GM08714 (cell line): Measurements from ENCODE around the gene IGSF9.

Source experiments
- H3K4me3 ChIP-seq: fragments of 200-500 bp; sonication (Bioruptor generic); 2 replicates; pipeline ENCODE4 v1.5.1; 2014; ENCODE audit warnings: mild to moderate bottlenecking, low read length, inconsistent platforms
- ZNF274 ChIP-seq: IDR thresholded peaks from 2 replicates; pipeline ENCODE4 v1.6.1; 2012; ENCODE audit warnings: mild to moderate bottlenecking, low read depth, low read length

Gene IGSF9

GRCh38 chr1:159960721-159961381 is 15.4 kb upstream of the IGSF9 start:
- no peak for TF ChIP-seq ZNF274
- H3K4me3 ChIP-seq, result no peak overlapping the region

DNA sequence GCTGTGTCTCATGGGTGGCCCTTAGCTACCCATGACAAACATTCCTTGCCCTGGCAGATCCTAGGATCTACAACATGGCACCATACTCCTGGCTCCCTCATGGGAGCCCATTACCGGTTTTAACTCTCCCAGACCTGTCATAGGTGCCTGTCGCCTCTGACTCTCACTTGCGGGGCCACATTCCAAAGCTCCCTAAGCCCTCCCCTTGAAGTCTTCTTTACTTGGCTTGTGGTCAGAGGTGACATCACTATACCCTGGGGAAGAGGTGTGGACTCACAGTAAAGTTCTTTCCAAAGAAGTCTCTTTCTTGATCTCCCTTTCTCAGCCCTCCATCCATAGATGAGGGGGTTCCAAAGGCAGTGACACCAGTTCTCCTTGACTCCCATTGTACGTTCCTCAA is 14.0 kb upstream of the IGSF9 start:
- no peak for TF ChIP-seq ZNF274
- H3K4me3 ChIP-seq, result no peak overlapping the region

- H3K4me3 ChIP-seq, result no peak overlapping the region
- TF ChIP-seq ZNF274, result no peak
Observed at GRCh38 chr1:159958719-159959380, 13.4 kb upstream of the IGSF9 start.

DNA sequence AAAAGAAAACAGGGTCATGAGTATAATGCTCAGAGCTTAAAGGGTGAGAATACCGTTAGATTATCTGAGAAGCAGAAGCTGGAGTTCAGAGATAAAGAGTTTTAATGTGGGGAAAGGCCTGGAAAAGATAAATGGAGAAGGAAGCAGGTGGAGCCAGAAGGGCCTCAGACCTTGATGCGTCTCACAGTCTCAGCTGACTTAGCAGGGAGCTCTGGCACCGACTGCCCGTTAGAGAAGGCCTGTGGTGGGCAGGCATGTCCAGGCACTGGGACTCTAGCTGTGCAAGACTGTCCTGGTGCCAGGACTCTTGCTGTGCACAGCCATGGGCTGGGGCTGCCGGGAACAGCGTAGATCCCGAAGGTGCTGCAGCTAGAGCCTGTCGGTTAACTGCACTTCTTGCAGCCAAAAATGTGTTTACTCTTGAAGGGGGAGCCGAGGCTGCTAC is 12.4 kb upstream of the IGSF9 start:
- no peak for TF ChIP-seq ZNF274
- H3K4me3 ChIP-seq, result no peak overlapping the region

DNA sequence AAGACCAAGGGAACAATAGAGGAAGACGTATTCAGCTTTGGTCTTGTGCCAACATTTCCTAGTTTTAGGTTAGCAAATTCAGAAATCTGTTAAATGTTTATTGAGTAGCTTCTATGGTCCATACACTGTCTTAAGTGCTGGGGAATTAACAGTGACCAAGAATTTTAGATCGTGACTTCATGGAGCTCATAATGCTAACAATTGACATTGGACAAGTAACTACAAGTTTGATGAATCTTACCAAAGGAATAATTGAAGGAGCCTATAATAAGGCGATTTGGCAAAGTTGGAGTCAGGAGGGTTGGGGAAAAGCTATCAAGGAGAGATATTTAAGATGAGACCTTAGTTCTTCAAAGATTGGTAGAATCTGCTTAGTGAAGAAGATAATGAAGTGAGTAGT is 10.0 kb upstream of the IGSF9 start:
- H3K4me3 ChIP-seq, result no peak overlapping the region
- no peak for TF ChIP-seq ZNF274

- no peak for TF ChIP-seq ZNF274
- no peak within 1 kb of the TSS for H3K4me3 ChIP-seq
Observed at GRCh38 chr1:159953536-159954515, 8.4 kb upstream of the IGSF9 start, which contains the start of gene SLAMF9. Gene SLAMF9 (minus strand): TSS chr1:159954237. CDS start chr1:159954137, 100 bp downstream.

- H3K4me3 ChIP-seq, result no peak overlapping the region
- TF ChIP-seq ZNF274, result no peak
Observed at GRCh38 chr1:159952932-159953331, 7.5 kb upstream of the IGSF9 start.

GRCh38 chr1:159951551-159951950 is 6.1 kb upstream of the IGSF9 start:
- no peak for TF ChIP-seq ZNF274

GRCh38 chr1:159951016-159951415 is 5.6 kb upstream of the IGSF9 start:
- TF ChIP-seq ZNF274, result no peak
- H3K4me3 ChIP-seq, result no peak overlapping the region

More at GRCh38 chr1:159951551-159951950, 6.1 kb upstream of the IGSF9 start:
- no peak overlapping the region for H3K4me3 ChIP-seq

GRCh38 chr1:159949981-159950381 is 4.6 kb upstream of the IGSF9 start:
- H3K4me3 ChIP-seq, result no peak overlapping the region
- TF ChIP-seq ZNF274, result no peak

- no peak overlapping the region for H3K4me3 ChIP-seq
- TF ChIP-seq ZNF274, result no peak
Observed at GRCh38 chr1:159949123-159949522, 3.7 kb upstream of the IGSF9 start.

- no peak overlapping the region for H3K4me3 ChIP-seq
- TF ChIP-seq ZNF274, result no peak
Observed at GRCh38 chr1:159947942-159948341, 2.5 kb upstream of the IGSF9 start.

DNA sequence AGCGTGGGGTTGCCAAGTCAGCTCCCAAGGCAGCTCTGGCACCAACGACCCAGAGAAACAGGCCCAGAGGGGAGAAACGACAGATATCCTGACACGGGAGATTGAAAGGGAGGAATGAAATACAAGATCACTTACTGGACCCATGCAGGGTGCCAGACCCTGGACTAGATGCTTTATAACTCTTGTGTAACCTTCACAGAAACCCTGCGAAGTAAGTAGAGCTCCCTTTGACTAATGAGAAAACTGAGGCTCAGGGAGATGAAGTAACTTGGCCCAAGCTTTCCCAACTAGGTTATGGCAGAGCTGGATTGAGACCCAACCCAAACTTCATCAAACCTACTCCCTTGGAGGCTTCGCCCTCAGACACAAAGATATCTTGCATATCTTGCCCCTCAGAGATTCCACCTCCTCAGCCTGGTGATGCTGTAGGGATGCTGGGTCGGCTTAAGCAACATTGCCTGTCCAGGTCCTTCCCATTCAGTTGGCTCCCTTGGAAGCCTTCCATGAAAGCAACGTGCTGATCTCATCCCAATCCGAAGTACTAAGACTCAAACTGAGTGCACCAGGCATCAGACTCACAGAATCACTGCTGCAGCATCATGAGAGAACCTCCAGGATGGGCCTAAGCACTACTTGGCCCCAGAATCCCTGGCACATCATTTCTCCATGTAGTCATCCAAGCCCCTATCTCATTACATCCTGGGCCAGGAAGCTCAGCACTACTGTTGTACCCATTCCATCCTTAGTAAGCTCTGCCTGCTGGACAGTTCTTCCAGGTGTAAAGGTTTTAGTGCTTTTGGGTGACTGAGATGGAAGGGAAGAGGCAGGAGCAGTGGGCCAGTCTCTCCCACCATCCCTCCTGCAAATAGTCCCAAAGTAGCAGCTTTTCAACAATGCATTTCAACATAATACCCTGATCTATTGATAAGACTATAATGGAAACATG is 1.1 kb upstream of the IGSF9 start:
- H3K4me3 ChIP-seq, result no peak overlapping the region
- TF ChIP-seq ZNF274, result no peak
